HepG2 (cell line): ENCODE measurements around the gene SSNA1. TPM values are rescaled to one million over a fixed set of nuclear protein-coding genes. Genes with fewer than 3 reads are reported as not detected.
A peak's percentile ranks its signal among the peaks of the same experiment; 100 is the strongest.

Experiments used
- ARNT2 ChIP-seq: sonication (generic); formaldehyde crosslinking; IDR thresholded peaks from 2 replicates; pipeline ENCODE4 v1.8.0; 2022; ENCODE audit warnings: mild to moderate bottlenecking, low read depth, missing genetic modification reagents, moderate library complexity
- ATF4 ChIP-seq, 2 experiments: fragments of 450-650 bp in 1 of 2; sonication (generic) in 1 of 2; formaldehyde crosslinking; IDR thresholded peaks; 2 replicates each; pipeline versions ENCODE4 v1.5.0 to v1.8.0; 2020 to 2022; ENCODE audit warnings: mild to moderate bottlenecking in 1 of 2, missing genetic modification reagents in 1 of 2
- DNMT1 ChIP-seq: sonication (generic); formaldehyde crosslinking; IDR thresholded peaks from 2 replicates; pipeline ENCODE4 v1.5.1; 2020; ENCODE audit warnings: mild to moderate bottlenecking, missing genetic modification reagents
- E2F2 ChIP-seq: sonication (generic); formaldehyde crosslinking; IDR thresholded peaks from 2 replicates; pipeline ENCODE4 v1.4.0; 2020; ENCODE audit warnings: missing genetic modification reagents, borderline replicate concordance
- GATAD2A ChIP-seq: IDR thresholded peaks from 2 replicates; pipeline ENCODE4 v1.6.1; 2016
- HNRNPL ChIP-seq: fragments of 200-400 bp; formaldehyde crosslinking; IDR thresholded peaks from 2 replicates; pipeline ENCODE4 v1.6.1; 2017; ENCODE audit warnings: mild to moderate bottlenecking, low read depth, low read length
- IKZF4 ChIP-seq: sonication (generic); formaldehyde crosslinking; IDR thresholded peaks from 2 replicates; pipeline ENCODE4 v1.5.1; 2020; ENCODE audit warnings: borderline replicate concordance, mild to moderate bottlenecking, low read depth, missing genetic modification reagents; ENCODE audit errors: not compliant biosample characterization
- KDM4B ChIP-seq: sonication (generic); formaldehyde crosslinking; IDR thresholded peaks from 2 replicates; pipeline ENCODE4 v1.4.0; 2020; ENCODE audit warnings: missing genetic modification reagents
- PCBP2 ChIP-seq: fragments of 200-400 bp; formaldehyde crosslinking; optimal IDR thresholded peaks from 2 replicates; pipeline ENCODE3; 2018; ENCODE audit warnings: low read length, low read depth; ENCODE audit not compliant: poor library complexity, severe bottlenecking
- POGK ChIP-seq: sonication (generic); formaldehyde crosslinking; conservative IDR thresholded peaks from 2 replicates; pipeline ENCODE4 v1.8.0; 2022; ENCODE audit warnings: mild to moderate bottlenecking, moderate library complexity, missing genetic modification reagents
- SYNCRIP ChIP-seq: fragments of 200-400 bp; formaldehyde crosslinking; IDR thresholded peaks from 2 replicates; pipeline ENCODE4 v1.6.1; 2018; ENCODE audit warnings: mild to moderate bottlenecking, low read depth, low read length; ENCODE audit not compliant: insufficient read depth
- ZBTB7B ChIP-seq: sonication (generic); formaldehyde crosslinking; IDR thresholded peaks from 2 replicates; pipeline ENCODE4 v1.4.0; 2020; ENCODE audit warnings: missing genetic modification reagents
- ZNF407 ChIP-seq: sonication (generic); formaldehyde crosslinking; IDR thresholded peaks from one replicate; pipeline ENCODE4 v1.5.1; 2020; ENCODE audit warnings: mild to moderate bottlenecking, missing genetic modification reagents; ENCODE audit errors: not compliant biosample characterization
- ZNF576 ChIP-seq: sonication (generic); formaldehyde crosslinking; IDR thresholded peaks from 2 replicates; pipeline ENCODE4 v1.4.0; 2020; ENCODE audit warnings: mild to moderate bottlenecking, missing genetic modification reagents
- ZNF850 ChIP-seq: sonication (generic); formaldehyde crosslinking; conservative IDR thresholded peaks from 2 replicates; pipeline ENCODE4 v1.9.0; 2021; ENCODE audit warnings: mild to moderate bottlenecking, missing genetic modification reagents
- polyA plus RNA-seq, 8 experiments: library from polyadenylated mRNA; depleted of rRNA in 3 of 8; stranded (reverse) in 7 of 8; unstranded in 1 of 8; fragments of >200 nt; fragmentation: Illumina TruSeq in 4 of 8; extraction: Trizol in 4 of 8; gene quantifications; 2 replicates each; pipeline versions ENCODE4 v1.2.1 to v1.2.3, GENCODE V29; 2011 to 2016; ENCODE audit warnings: low read depth in 4 of 8, missing spikeins in 1 of 8, mixed read lengths in 1 of 8; ENCODE audit not compliant: insufficient read depth in 1 of 8
- total RNA-seq, 5 experiments: library from RNA; depleted of rRNA; stranded (reverse); fragments of >200 nt; fragmentation: Illumina TruSeq; extraction: Trizol; gene quantifications; 2 replicates each; pipeline ENCODE4 v1.2.3, GENCODE V29; 2016; ENCODE audit warnings: low read depth in 1 of 5

Gene SSNA1
- total and polyA plus RNA-seq, 2 of the 13 experiments (the other 11 are each of a cell fraction or from before 2014, with no cell fraction given) = 35.9 to 49.4 TPM

GRCh38 chr9:137227054-137227852 is 38.8 kb downstream of the SSNA1 start, which contains the start of gene RNF224 (continued):
- TF ChIP-seq DNMT1 (CRISPR knock-in tag) (no peak), ZNF407 (no peak), KDM4B (0 out of 2 replicates have a peak, but pooled peaks have one; percentile 49), SYNCRIP (no peak), GATAD2A (CRISPR knock-in tag) (peak; percentile 52; the same call in 1 of the 2 replicates), IKZF4 (CRISPR knock-in tag) (peak; percentile 61), PCBP2 (peak; percentile 89), ZNF576 (CRISPR knock-in tag) (no peak), E2F2 (no peak), ZBTB7B (CRISPR knock-in tag) (peak; percentile 76; the same call in 1 of the 2 replicates), ZNF850 (CRISPR knock-in tag) (no peak), HNRNPL (peak; percentile 86), ARNT2 (CRISPR knock-in tag) (no peak), ATF4 (CRISPR knock-in tag; IDR thresholded peaks at IDR 0.05) (no peak), POGK (CRISPR knock-in tag) (peak; percentile 52; the same call in 1 of the 2 replicates)
